HG03039 (cell line): ENCODE data around the gene ALPK3.
A peak's percentile ranks its signal among the peaks of the same experiment; 100 is the strongest.

Experiments used
- ATAC-seq: cut with Tn5 transposase; IDR thresholded peaks from one replicate; pipeline ENCODE4 v1.9.1; 2021; ENCODE audit warnings: mild to moderate bottlenecking, moderate library complexity; ENCODE audit not compliant: unreplicated experiment

The ALPK3 gene

GRCh38 chr15:84914909-84915605, 97.9 kb downstream of the ALPK3 start:
- ATAC-seq = peak; percentile 94

- no peak for ATAC-seq
Measured at GRCh38 chr15:84915606-84915958, 98.4 kb downstream of the ALPK3 start.

- ATAC-seq = no peak
Measured at GRCh38 chr15:84917452-84917851, 100.3 kb downstream of the ALPK3 start.

GRCh38 chr15:84919106-84919667, 102.0 kb downstream of the ALPK3 start:
- no peak for ATAC-seq

- ATAC-seq = no peak
Measured at GRCh38 chr15:84921121-84921520, 104.0 kb downstream of the ALPK3 start.

- ATAC-seq = no peak
Measured at GRCh38 chr15:84922530-84922929, 105.4 kb downstream of the ALPK3 start.
